H1 (cell line): Measurements from ENCODE around the gene FLRT1. TPM values are rescaled to one million over a fixed set of nuclear protein-coding genes. Genes with fewer than 3 reads are reported as not detected.
A peak's percentile ranks its signal among the peaks of the same experiment; 100 is the strongest.

ENCODE experiments used
- ATF3 ChIP-seq: IDR thresholded peaks from 2 replicates; pipeline ENCODE4 v1.6.1; 2011; ENCODE audit warnings: low read depth, mild to moderate bottlenecking, low read length; ENCODE audit not compliant: insufficient read depth
- CBX8 ChIP-seq: fragments of 300-800, 300-1000 bp; sonication (generic); IDR thresholded peaks from 2 replicates; pipeline ENCODE4 v1.7.1; 2016; ENCODE audit warnings: low read depth, low read length, borderline replicate concordance
- CHD1 ChIP-seq: IDR thresholded peaks from 2 replicates; pipeline ENCODE4 v1.6.1; 2012; ENCODE audit warnings: low read depth, low read length, improper control_type of control experiment
- EZH2 ChIP-seq: fragments of 200-600 bp; sonication (generic); IDR thresholded peaks from 2 replicates; pipeline ENCODE4 v1.7.1; 2012; ENCODE audit warnings: low read depth, mild to moderate bottlenecking, moderate library complexity, low read length, inconsistent platforms; ENCODE audit not compliant: severe bottlenecking
- JUN ChIP-seq: IDR thresholded peaks from 2 replicates; pipeline ENCODE4 v1.6.1; 2011; ENCODE audit warnings: low read depth, mild to moderate bottlenecking, improper control_type of control experiment, low read length
- MAFK ChIP-seq: IDR thresholded peaks from 2 replicates; pipeline ENCODE4 v1.6.1; 2012; ENCODE audit warnings: low read depth, mild to moderate bottlenecking, improper control_type of control experiment, low read length
- NRF1 ChIP-seq: IDR thresholded peaks from 2 replicates; pipeline ENCODE4 v1.6.1; 2011; ENCODE audit warnings: mild to moderate bottlenecking, low read depth, low read length, improper control_type of control experiment
- POU5F1 ChIP-seq: IDR thresholded peaks from 2 replicates; pipeline ENCODE4 v1.6.1; 2011; ENCODE audit warnings: low read depth, mild to moderate bottlenecking, low read length, moderate library complexity
- RAD21 ChIP-seq, 2 experiments: IDR thresholded peaks in 1 of 2; conservative IDR thresholded peaks in 1 of 2; 2 replicates each; pipeline ENCODE4 v1.6.1; 2011; ENCODE audit warnings: low read depth in 2 of 2, low read length in 2 of 2, improper control_type of control experiment in 1 of 2, inconsistent platforms in 1 of 2, mild to moderate bottlenecking in 1 of 2, moderate library complexity in 1 of 2
- RBBP5 ChIP-seq: IDR thresholded peaks from 2 replicates; pipeline ENCODE4 v1.7.1; 2012; ENCODE audit warnings: low read depth, mild to moderate bottlenecking, inconsistent platforms, low read length, moderate library complexity, borderline replicate concordance
- RNF2 ChIP-seq: fragments of 200-900, 300-1000 bp; sonication (generic); IDR thresholded peaks from 2 replicates; pipeline ENCODE4 v1.7.1; 2016; ENCODE audit warnings: borderline replicate concordance, low read depth, mild to moderate bottlenecking, antibody characterized with exemption, low read length; ENCODE audit not compliant: poor library complexity, severe bottlenecking; ENCODE audit errors: missing control alignments
- RXRA ChIP-seq: IDR thresholded peaks from 2 replicates; pipeline ENCODE4 v1.6.1; 2011; ENCODE audit warnings: low read depth, mild to moderate bottlenecking, low read length, moderate library complexity; ENCODE audit not compliant: insufficient read depth
- SIN3A ChIP-seq, 2 experiments: IDR thresholded peaks in 1 of 2; conservative IDR thresholded peaks in 1 of 2; 2 replicates each; pipeline ENCODE4 v1.6.1; 2011 to 2012; ENCODE audit warnings: low read length in 2 of 2, improper control_type of control experiment in 1 of 2, low read depth in 1 of 2, mild to moderate bottlenecking in 1 of 2
- SIX5 ChIP-seq: IDR thresholded peaks from 2 replicates; pipeline ENCODE4 v1.6.1; 2011; ENCODE audit warnings: mild to moderate bottlenecking, low read depth, low read length
- SP1 ChIP-seq: IDR thresholded peaks from 2 replicates; pipeline ENCODE4 v1.6.1; 2011; ENCODE audit warnings: low read depth, low read length
- SP2 ChIP-seq: IDR thresholded peaks from 2 replicates; pipeline ENCODE4 v1.6.1; 2012; ENCODE audit warnings: mild to moderate bottlenecking, low read length, inconsistent platforms
- TBP ChIP-seq: IDR thresholded peaks from 2 replicates; pipeline ENCODE4 v1.6.1; 2011; ENCODE audit warnings: low read depth, low read length, improper control_type of control experiment
- TEAD4 ChIP-seq: IDR thresholded peaks from 2 replicates; pipeline ENCODE4 v1.6.1; 2012; ENCODE audit warnings: low read depth, low read length, inconsistent platforms, mixed read lengths
- YY1 ChIP-seq: IDR thresholded peaks from 2 replicates; pipeline ENCODE4 v1.6.1; 2011; ENCODE audit warnings: low read depth, mild to moderate bottlenecking, low read length
- ZNF274 ChIP-seq: IDR thresholded peaks from 2 replicates; pipeline ENCODE4 v1.7.0; 2012; ENCODE audit warnings: low read length, borderline replicate concordance; ENCODE audit errors: extremely low read depth
- polyA plus RNA-seq, 7 experiments: library from polyadenylated mRNA; depleted of rRNA in 3 of 7; stranded (reverse) in 5 of 7; unstranded in 2 of 7; fragments of >200 nt in 5 of 7; fragments of 200-250 nt in 2 of 7; gene quantifications; 1 replicate in 5 of 7; 2 replicates in 1 of 7; 4 replicates in 1 of 7; pipeline versions ENCODE4 v1.2.1 to v1.2.3, GENCODE V29; 2011 to 2013; ENCODE audit warnings: missing spikeins in 2 of 7, mixed read lengths in 2 of 7
- total RNA-seq: library from RNA; stranded (reverse); fragmentation: NEBNext Ultra II Directional; extraction: Animal tissue kit (Norgen Biotek cat#: 25700); gene quantifications from 2 replicates; pipeline ENCODE4 v1.2.1, GENCODE V29; 2021
- TF ChIP-seq, protein P1 (sequence below): IDR thresholded peaks from 2 replicates; pipeline ENCODE4 v1.6.1; 2012; ENCODE audit warnings: inconsistent platforms
- TF ChIP-seq, protein P2 (sequence below): IDR thresholded peaks from 2 replicates; pipeline ENCODE4 v1.6.1; 2011; ENCODE audit warnings: low read length, improper control_type of control experiment

FLRT1 gene
- total and polyA plus RNA-seq, 2 of the 8 experiments (the other 6 are each of a cell fraction or from before 2014, with no cell fraction given) = 0.14 to 0.28 TPM

DNA sequence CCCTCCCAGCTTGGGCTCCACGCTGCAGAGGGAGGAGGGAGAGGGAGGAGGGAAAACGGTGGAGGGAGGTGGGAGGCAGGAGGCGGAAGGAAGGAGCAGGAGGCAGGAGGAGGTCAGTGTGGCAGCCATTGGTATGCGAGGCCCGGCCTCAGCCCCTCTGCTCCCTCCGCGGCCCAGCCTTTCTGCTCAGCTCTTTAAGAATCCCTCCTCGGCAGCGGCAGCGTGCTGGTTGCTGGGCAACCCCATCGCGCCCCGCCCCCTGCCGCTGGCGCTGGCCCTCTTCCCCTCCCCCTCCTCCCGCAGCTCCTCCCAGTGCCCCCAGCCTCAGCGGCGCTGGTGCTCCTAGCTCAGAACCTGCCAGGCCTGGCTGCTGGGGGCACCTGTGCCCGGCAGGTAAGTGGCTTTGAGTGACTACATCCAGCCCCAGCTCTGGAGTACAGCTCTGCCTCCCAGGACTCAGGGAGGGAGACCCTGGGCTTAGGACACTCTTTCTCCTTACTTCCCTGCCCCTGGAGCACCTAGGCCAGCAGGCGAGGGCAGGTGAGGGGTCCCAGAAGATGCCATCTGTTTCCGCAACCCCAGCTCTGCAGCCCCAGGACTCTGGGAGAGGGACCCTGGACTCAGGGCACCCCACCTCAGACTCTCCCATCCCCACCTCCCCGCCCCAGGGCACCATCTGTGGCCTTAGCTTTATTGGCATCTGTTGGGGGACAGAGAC lies 7.2 kb upstream of the FLRT1 start (continued):
- TF ChIP-seq RBBP5 = no peak
- TF ChIP-seq ZNF274 = no peak
- no peak for TF ChIP-seq MAFK
- TF ChIP-seq YY1 = peak; percentile 91
- TF ChIP-seq TBP = no peak
- TF ChIP-seq POU5F1 = no peak
- TF ChIP-seq SIX5 = no peak
- TF ChIP-seq CBX8 = no peak
- TF ChIP-seq SP1 = no peak
- peak; percentile 83 for TF ChIP-seq TEAD4
- TF ChIP-seq RNF2 = no peak
- TF ChIP-seq RAD21 (IDR thresholded peaks at IDR 0.05 in 1 of 2, conservative IDR thresholded peaks at IDR 0.05 in 1 of 2; ENCODE audit: low read depth in 2 of 2, low read length in 2 of 2) = no peak
- no peak for TF ChIP-seq CHD1
- TF ChIP-seq, protein P1, sequence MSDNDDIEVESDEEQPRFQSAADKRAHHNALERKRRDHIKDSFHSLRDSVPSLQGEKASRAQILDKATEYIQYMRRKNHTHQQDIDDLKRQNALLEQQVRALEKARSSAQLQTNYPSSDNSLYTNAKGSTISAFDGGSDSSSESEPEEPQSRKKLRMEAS = peak; percentile 47
- TF ChIP-seq, protein P2, sequence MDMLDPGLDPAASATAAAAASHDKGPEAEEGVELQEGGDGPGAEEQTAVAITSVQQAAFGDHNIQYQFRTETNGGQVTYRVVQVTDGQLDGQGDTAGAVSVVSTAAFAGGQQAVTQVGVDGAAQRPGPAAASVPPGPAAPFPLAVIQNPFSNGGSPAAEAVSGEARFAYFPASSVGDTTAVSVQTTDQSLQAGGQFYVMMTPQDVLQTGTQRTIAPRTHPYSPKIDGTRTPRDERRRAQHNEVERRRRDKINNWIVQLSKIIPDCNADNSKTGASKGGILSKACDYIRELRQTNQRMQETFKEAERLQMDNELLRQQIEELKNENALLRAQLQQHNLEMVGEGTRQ = no peak
- no peak for TF ChIP-seq RXRA
- no peak for TF ChIP-seq NRF1
- TF ChIP-seq SP2 = no peak
- TF ChIP-seq JUN = no peak
- no peak for TF ChIP-seq EZH2
- TF ChIP-seq SIN3A (conservative IDR thresholded peaks at IDR 0.05 in 1 of 2, IDR thresholded peaks at IDR 0.05 in 1 of 2; ENCODE audit: low read depth in 1 of 2, low read length in 2 of 2) = peak; percentile 50 to 86; a peak in 2 of 4 replicates
- no peak for TF ChIP-seq ATF3
